T-cell (primary cell): ENCODE data around the gene TMTC1. TPM values are rescaled to one million over a fixed set of nuclear protein-coding genes. Genes with fewer than 3 reads are reported as not detected.

ENCODE experiments used
- ATAC-seq, 4 experiments: fragments of 200-7000 bp in 3 of 4; fragments of 150-1000 bp in 1 of 4; cut with Tn5 transposase; replicated peaks in 1 of 4; 1 replicate in 3 of 4; 2 replicates in 1 of 4; pipeline ENCODE4 v1.10.0; 2021; ENCODE audit warnings: moderate library complexity in 3 of 4, mild to moderate bottlenecking in 2 of 4, moderate number of reproducible peaks in 1 of 4
- CTCF ChIA-PET, 2 donors: fragments of 300-600 bp; sonication (Branson Sonifier 250); formaldehyde crosslinking; loops; one replicate each; lab custom pipeline; 2022; ENCODE audit warnings: antibody characterized with exemption in 2 of 2; lab: Charles Lee
- POLR2A ChIA-PET, 2 donors: fragments of 300-600 bp; sonication (Branson Sonifier 250); formaldehyde crosslinking; loops; one replicate each; lab custom pipeline; 2022; ENCODE audit warnings: antibody characterized with exemption in 2 of 2; lab: Charles Lee
- DNase-seq, 35 experiments: peaks; one replicate each; pipeline versions ENCODE4 v3.0.0 to v3.0.0-alpha.2; 2013 to 2023
- H3K27ac ChIP-seq: one replicate; pipeline ENCODE4 v1.5.1; 2013; ENCODE audit warnings: low read length
- H3K27me3 ChIP-seq, 2 experiments: replicated peaks in 1 of 2; 1 replicate in 1 of 2; 2 replicates in 1 of 2; pipeline versions ENCODE4 v1.6.1 to v1.7.0; 2013; ENCODE audit warnings: low read length in 1 of 2, mixed read lengths in 1 of 2; ENCODE audit not compliant: control insufficient read depth in 2 of 2, insufficient read depth in 2 of 2; ENCODE audit errors: extremely low read depth in 1 of 2
- H3K36me3 ChIP-seq, 2 donors: 1 replicate in 1 of 2; 2 replicates in 1 of 2; pipeline versions ENCODE4 v1.6.1 to v1.7.0; 2013; ENCODE audit warnings: low read length in 1 of 2; ENCODE audit not compliant: control insufficient read depth in 2 of 2, insufficient read depth in 1 of 2; ENCODE audit errors: extremely low read depth in 1 of 2
- H3K4me1 ChIP-seq, 2 experiments: 1 replicate in 1 of 2; 2 replicates in 1 of 2; pipeline versions ENCODE4 v1.6.1 to v1.7.0; 2013; ENCODE audit warnings: low read length in 2 of 2, mixed read lengths in 1 of 2; ENCODE audit not compliant: insufficient read depth in 2 of 2, control insufficient read depth in 1 of 2; ENCODE audit errors: extremely low read depth in 1 of 2
- H3K4me3 ChIP-seq, 2 donors: 1 replicate in 1 of 2; 2 replicates in 1 of 2; pipeline versions ENCODE4 v1.5.1 to v1.7.0; 2013; ENCODE audit warnings: mild to moderate bottlenecking in 2 of 2, low read length in 1 of 2, moderate library complexity in 1 of 2; ENCODE audit not compliant: control insufficient read depth in 1 of 2; ENCODE audit errors: extremely low read depth in 1 of 2
- H3K9me3 ChIP-seq: 2 replicates; pipeline ENCODE4 v1.7.0; 2013
- H3K27ac Mint-ChIP-seq, 2 donors: one replicate each; pipeline ENCODE4 v1.8.0; 2020 to 2021; ENCODE audit warnings: mild to moderate bottlenecking in 2 of 2, mixed read lengths in 2 of 2
- H3K27me3 Mint-ChIP-seq, 2 donors: one replicate each; pipeline ENCODE4 v1.8.0; 2021 to 2022; ENCODE audit warnings: mixed read lengths in 2 of 2
- H3K36me3 Mint-ChIP-seq: one replicate; pipeline ENCODE4 v1.8.0; 2021; ENCODE audit warnings: mixed read lengths
- H3K4me1 Mint-ChIP-seq, 3 donors: one replicate each; pipeline ENCODE4 v1.8.0; 2020 to 2022; ENCODE audit warnings: mixed read lengths in 3 of 3, mild to moderate bottlenecking in 1 of 3
- H3K4me3 Mint-ChIP-seq, 3 donors: one replicate each; pipeline ENCODE4 v1.8.0; 2020 to 2022; ENCODE audit warnings: mild to moderate bottlenecking in 3 of 3, mixed read lengths in 3 of 3, moderate library complexity in 3 of 3
- H3K9me3 Mint-ChIP-seq, 3 donors: one replicate each; pipeline ENCODE4 v1.8.0; 2020 to 2022; ENCODE audit warnings: mixed read lengths in 3 of 3
- WGBS: methylation state at CpG from one replicate; pipeline ENCODE4 v1.1.5; 2013; ENCODE audit warnings: missing lambda C conversion rate; ENCODE audit not compliant: insufficient coverage; 5-methylcytosine and 5-hydroxymethylcytosine counted together
- total RNA-seq, 35 experiments: library from RNA in 6 of 35; stranded (reverse) in 6 of 35; fragments of 120-200 nt in 1 of 35; gene quantifications; one replicate each; pipeline versions ENCODE4 v1.2.1 to v1.2.4 and lab custom pipeline; 2013 to 2026

Gene TMTC1
- total RNA-seq, 5 donors from 2014 or later (not counting 1 experiment from before 2014, with no cell fraction given), result 0.10 to 0.44 (median 0.29) TPM; not detected in 1

GRCh38 chr12:29499235-29499634 lies 284.5 kb downstream of the TMTC1 start:
- peaks cover 0 to 14% of the 10 kb centered on the region in 2 experiments for H3K27me3 ChIP-seq
- H3K36me3 Mint-ChIP-seq, result no peaks in the 10 kb centered on the region
- no peak overlapping the region for H3K27ac Mint-ChIP-seq
- H3K4me1 ChIP-seq, result no peaks in the 10 kb centered on the region
- POLR2A ChIA-PET, result no interaction called here
- no peak for DNase-seq
- CTCF ChIA-PET, result no interaction called here
- no peaks in the 10 kb centered on the region for H3K4me1 Mint-ChIP-seq
- H3K27me3 Mint-ChIP-seq, result peaks cover 0 to 3% of the 10 kb centered on the region in 2 donors
- no peak overlapping the region for H3K27ac ChIP-seq
- H3K9me3 ChIP-seq, result no peaks in the 10 kb centered on the region
- no peaks in the 10 kb centered on the region for H3K36me3 ChIP-seq
- H3K4me3 ChIP-seq, result no peak overlapping the region
- whole genome bisulfite sequencing, result 55% methylated on average over 2 of the region's 3 CpGs
- H3K4me3 Mint-ChIP-seq, result no peak overlapping the region
- no peak for ATAC-seq
- no peaks in the 10 kb centered on the region for H3K9me3 Mint-ChIP-seq

DNA sequence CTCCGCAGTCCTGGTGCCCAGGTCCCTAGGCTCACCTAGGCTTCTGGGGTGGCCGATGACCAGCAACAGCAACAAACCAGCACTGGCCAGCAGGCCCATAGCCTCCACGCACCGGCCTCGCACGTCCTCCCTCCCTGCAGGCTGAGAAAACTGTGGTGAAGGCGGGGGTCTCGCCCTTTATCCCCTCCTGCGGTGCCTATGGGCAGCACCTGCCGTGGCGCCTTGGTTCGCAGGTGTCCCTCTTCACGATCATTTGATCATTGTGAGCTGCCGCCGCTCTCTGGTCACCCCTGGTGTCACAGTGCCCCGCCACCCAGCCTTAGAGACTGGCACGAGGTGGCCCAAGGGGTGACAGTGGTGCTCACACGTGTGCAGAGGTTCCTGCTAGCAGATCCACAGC lies 286.2 kb downstream of the TMTC1 start, which contains the start of gene OVCH1:
TSS of gene OVCH1 (minus strand) at position 99 of the 400 bp plus-strand sequence. CDS start at position 99, 0 bp downstream.
- Histone ChIP-seq H3K4me3 (no peak within 1 kb of the TSS), H3K9me3 (no peaks in the 10 kb centered on the region), H3K36me3 (no peaks in the 10 kb centered on the region), H3K27me3 (peaks cover 0 to 14% of the 10 kb centered on the region in 2 experiments), H3K4me1 (no peaks in the 10 kb centered on the region), H3K27ac (no peak within 1 kb of the TSS)
- no peak for ATAC-seq
- H3K36me3 Mint-ChIP-seq, result no peaks in the 10 kb centered on the region
- DNase-seq, result no peak
- CTCF ChIA-PET, result no interaction called here
- H3K4me1 Mint-ChIP-seq, result no peaks in the 10 kb centered on the region
- no peaks in the 10 kb centered on the region for H3K9me3 Mint-ChIP-seq
- H3K27ac Mint-ChIP-seq, result no peak within 1 kb of the TSS
- POLR2A ChIA-PET, result no interaction called here
- WGBS, result 86% methylated on average over 18 of the region's 18 CpGs
- no peaks in the 10 kb centered on the region for H3K27me3 Mint-ChIP-seq
- no peak within 1 kb of the TSS for H3K4me3 Mint-ChIP-seq

DNA sequence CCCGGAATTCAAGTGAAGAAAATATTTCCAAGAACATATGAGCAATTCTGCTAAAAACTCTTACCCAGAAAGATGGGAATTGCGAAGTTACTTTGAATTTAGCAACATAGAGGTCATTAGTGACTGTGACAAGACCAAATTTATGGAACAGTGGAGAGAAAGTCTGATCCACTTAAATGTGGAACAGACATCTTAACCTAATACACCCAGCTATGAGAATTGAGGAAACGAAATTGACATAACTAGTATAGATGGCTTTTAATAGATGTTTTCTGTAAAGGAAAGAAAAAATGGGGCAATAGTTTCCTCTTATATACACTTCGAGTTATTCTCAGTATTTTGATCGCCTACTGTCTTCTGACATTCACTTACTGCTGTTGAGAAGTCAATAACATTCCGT lies 290.9 kb downstream of the TMTC1 start:
- WGBS, result no CpG with 5 or more reads among the region's 6 CpGs
- Mint-ChIP-seq H3K27me3 (peaks cover 9 to 11% of the 10 kb centered on the region in 2 donors), H3K4me3 (no peak overlapping the region), H3K27ac (no peak overlapping the region), H3K4me1 (no peaks in the 10 kb centered on the region), H3K36me3 (no peaks in the 10 kb centered on the region), H3K9me3 (no peaks in the 10 kb centered on the region)
- Histone ChIP-seq H3K4me3 (no peak overlapping the region), H3K27me3 (peaks cover 0 to 13% of the 10 kb centered on the region in 2 experiments), H3K36me3 (no peaks in the 10 kb centered on the region), H3K4me1 (no peaks in the 10 kb centered on the region), H3K27ac (no peak overlapping the region), H3K9me3 (no peaks in the 10 kb centered on the region)
- DNase-seq (no peak), ATAC-seq (no peak)
- ChIA-PET CTCF (no interaction called here), POLR2A (no interaction called here)

DNA sequence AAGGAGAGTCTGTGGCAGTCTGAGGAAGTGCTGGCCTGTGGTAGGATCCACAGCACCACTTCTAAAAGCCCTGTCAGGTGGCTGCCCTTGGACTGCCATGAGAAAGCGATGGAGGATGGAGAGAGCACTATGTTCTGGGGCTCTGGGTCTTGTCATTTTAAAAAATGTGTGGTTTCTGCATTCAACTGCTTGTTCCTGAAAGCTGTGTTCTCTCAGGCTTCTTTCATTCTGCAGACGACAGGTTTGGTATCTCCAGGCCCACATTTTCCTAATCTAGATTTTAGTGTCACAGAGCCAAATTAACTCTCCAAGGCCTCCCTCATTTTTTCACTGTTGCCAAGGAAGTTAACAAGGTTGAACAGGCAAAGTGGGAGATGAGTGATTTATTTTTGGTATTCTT lies 296.8 kb downstream of the TMTC1 start:
- Histone ChIP-seq H3K27ac (no peak overlapping the region), H3K4me1 (no peaks in the 10 kb centered on the region), H3K36me3 (no peaks in the 10 kb centered on the region), H3K9me3 (no peaks in the 10 kb centered on the region), H3K27me3 (peaks cover 0 to 8% of the 10 kb centered on the region in 2 experiments), H3K4me3 (no peak overlapping the region)
- no peak overlapping the region for H3K27ac Mint-ChIP-seq
- H3K4me1 Mint-ChIP-seq, result no peaks in the 10 kb centered on the region
- DNase-seq (no peak), ATAC-seq (no peak)
- H3K27me3 Mint-ChIP-seq, result peaks cover 19 to 20% of the 10 kb centered on the region in 2 donors
- no peaks in the 10 kb centered on the region for H3K36me3 Mint-ChIP-seq
- CTCF ChIA-PET, result no interaction called here
- no peak overlapping the region for H3K4me3 Mint-ChIP-seq
- 88% methylated on average over 1 of the region's 2 CpGs for WGBS
- POLR2A ChIA-PET, result interaction anchor here in 1 of 2 donors (0.5 kb wide), 1 partner anchor 277 kb away, joined by 3 read pairs; no protein-coding TSS in a partner anchor
- no peaks in the 10 kb centered on the region for H3K9me3 Mint-ChIP-seq

GRCh38 chr12:29463198-29463597 lies 320.5 kb downstream of the TMTC1 start:
- H3K36me3 Mint-ChIP-seq, result no peaks in the 10 kb centered on the region
- ChIA-PET POLR2A (no interaction called here), CTCF (interaction anchor here in 1 of 2 donors (0.9 kb wide), 1 partner anchor 9 kb away, joined by 3 read pairs; no protein-coding TSS in a partner anchor)
- ATAC-seq (no peak), DNase-seq (no peak)
- H3K4me1 ChIP-seq, result no peaks in the 10 kb centered on the region
- H3K4me3 ChIP-seq, result no peak overlapping the region
- H3K27me3 Mint-ChIP-seq, result peaks cover 0 to 10% of the 10 kb centered on the region in 2 donors
- no peaks in the 10 kb centered on the region for H3K36me3 ChIP-seq
- H3K4me3 Mint-ChIP-seq, result no peak overlapping the region
- WGBS, result 40% methylated on average over 4 of the region's 4 CpGs
- H3K27ac Mint-ChIP-seq, result no peak overlapping the region
- no peak overlapping the region for H3K27ac ChIP-seq
- no peaks in the 10 kb centered on the region for H3K9me3 Mint-ChIP-seq
- no peaks in the 10 kb centered on the region for H3K4me1 Mint-ChIP-seq
- H3K27me3 ChIP-seq, result no peaks in the 10 kb centered on the region
- H3K9me3 ChIP-seq, result no peaks in the 10 kb centered on the region

- DNase-seq, result no peak
- Histone ChIP-seq H3K4me1 (no peaks in the 10 kb centered on the region), H3K4me3 (no peak overlapping the region), H3K27me3 (no peaks in the 10 kb centered on the region), H3K36me3 (no peaks in the 10 kb centered on the region), H3K27ac (no peak overlapping the region), H3K9me3 (no peaks in the 10 kb centered on the region)
- Mint-ChIP-seq H3K27ac (no peak overlapping the region), H3K9me3 (no peaks in the 10 kb centered on the region), H3K27me3 (peaks cover 6 to 14% of the 10 kb centered on the region in 2 donors), H3K36me3 (no peaks in the 10 kb centered on the region), H3K4me3 (no peak overlapping the region), H3K4me1 (no peaks in the 10 kb centered on the region)
- no peak for ATAC-seq
- WGBS, result 78% methylated on average over 1 of the region's 2 CpGs
- CTCF ChIA-PET, result no interaction called here
- POLR2A ChIA-PET, result no interaction called here
Observed at GRCh38 chr12:29460082-29460481, 323.7 kb downstream of the TMTC1 start.

- H3K9me3 Mint-ChIP-seq, result no peaks in the 10 kb centered on the region
- WGBS, result 100% methylated on average over 1 of the region's 1 CpG
- CTCF ChIA-PET, result no interaction called here
Observed at GRCh38 chr12:29455087-29455486, 328.7 kb downstream of the TMTC1 start.

More at GRCh38 chr12:29455087-29455486, 328.7 kb downstream of the TMTC1 start:
- Histone ChIP-seq H3K4me1 (no peaks in the 10 kb centered on the region), H3K27me3 (no peaks in the 10 kb centered on the region), H3K9me3 (no peaks in the 10 kb centered on the region), H3K36me3 (no peaks in the 10 kb centered on the region), H3K4me3 (no peak overlapping the region), H3K27ac (no peak overlapping the region)
- Mint-ChIP-seq H3K4me1 (no peaks in the 10 kb centered on the region), H3K27ac (no peak overlapping the region), H3K36me3 (no peaks in the 10 kb centered on the region), H3K4me3 (no peak overlapping the region), H3K27me3 (peaks cover 17 to 25% of the 10 kb centered on the region in 2 donors)
- ATAC-seq (no peak), DNase-seq (no peak)
- POLR2A ChIA-PET, result no interaction called here
